ENCODE measurements around the gene NRTN. TPM values are rescaled to one million over a fixed set of nuclear protein-coding genes. Genes with fewer than 3 reads are reported as not detected.
A peak's percentile ranks its signal among the peaks of the same experiment; 100 is the strongest.

Gene NRTN
- total RNA-seq, 1 donor from 2014 or later = 2.1 TPM

GRCh38 chr19:5824751-5825150 lies 19.9 kb downstream of the NRTN start:
- H3K4me1 Mint-ChIP-seq (ENCODE audit: low read depth) = peaks cover 1% of the 10 kb centered on the region
- H3K36me3 Mint-ChIP-seq (ENCODE audit: insufficient read depth) = no peaks in the 10 kb centered on the region
- H3K27me3 Mint-ChIP-seq = peaks cover 2% of the 10 kb centered on the region
- H3K9me3 Mint-ChIP-seq (ENCODE audit: low read depth) = no peaks in the 10 kb centered on the region
- TF ChIP-seq, protein P1, sequence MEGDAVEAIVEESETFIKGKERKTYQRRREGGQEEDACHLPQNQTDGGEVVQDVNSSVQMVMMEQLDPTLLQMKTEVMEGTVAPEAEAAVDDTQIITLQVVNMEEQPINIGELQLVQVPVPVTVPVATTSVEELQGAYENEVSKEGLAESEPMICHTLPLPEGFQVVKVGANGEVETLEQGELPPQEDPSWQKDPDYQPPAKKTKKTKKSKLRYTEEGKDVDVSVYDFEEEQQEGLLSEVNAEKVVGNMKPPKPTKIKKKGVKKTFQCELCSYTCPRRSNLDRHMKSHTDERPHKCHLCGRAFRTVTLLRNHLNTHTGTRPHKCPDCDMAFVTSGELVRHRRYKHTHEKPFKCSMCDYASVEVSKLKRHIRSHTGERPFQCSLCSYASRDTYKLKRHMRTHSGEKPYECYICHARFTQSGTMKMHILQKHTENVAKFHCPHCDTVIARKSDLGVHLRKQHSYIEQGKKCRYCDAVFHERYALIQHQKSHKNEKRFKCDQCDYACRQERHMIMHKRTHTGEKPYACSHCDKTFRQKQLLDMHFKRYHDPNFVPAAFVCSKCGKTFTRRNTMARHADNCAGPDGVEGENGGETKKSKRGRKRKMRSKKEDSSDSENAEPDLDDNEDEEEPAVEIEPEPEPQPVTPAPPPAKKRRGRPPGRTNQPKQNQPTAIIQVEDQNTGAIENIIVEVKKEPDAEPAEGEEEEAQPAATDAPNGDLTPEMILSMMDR (IDR thresholded peaks at IDR 0.05; ENCODE audit: unreplicated experiment) = no peak
- no peak for DNase-seq (ENCODE audit: low spot score, unreplicated experiment)
- no peak overlapping the region for H3K4me3 Mint-ChIP-seq (ENCODE audit: low read depth)
- no peak overlapping the region for H3K27ac Mint-ChIP-seq

DNA sequence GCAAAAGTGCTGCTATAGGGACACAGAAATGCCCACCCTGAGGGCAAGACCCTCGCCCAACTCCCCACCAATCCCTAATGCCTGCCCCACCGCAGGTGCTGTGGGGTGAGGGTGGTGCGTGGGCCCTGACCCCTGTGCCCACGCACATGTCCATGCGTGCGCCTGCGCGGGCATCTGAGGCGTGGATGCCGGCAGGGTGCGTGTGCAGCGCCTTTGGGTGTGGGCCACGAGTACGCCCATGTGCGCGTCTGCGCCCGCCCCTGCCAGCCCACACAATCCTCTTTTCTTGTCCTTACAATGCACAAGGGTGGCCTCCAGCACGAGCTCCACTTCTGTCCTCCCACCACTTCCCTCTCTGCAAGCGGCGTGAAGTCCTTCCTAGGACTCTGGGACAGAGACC lies 20.3 kb downstream of the NRTN start:
- H3K36me3 Mint-ChIP-seq (ENCODE audit: insufficient read depth) = no peaks in the 10 kb centered on the region
- H3K4me1 Mint-ChIP-seq (ENCODE audit: low read depth) = peaks cover 1% of the 10 kb centered on the region
- no peaks in the 10 kb centered on the region for H3K9me3 Mint-ChIP-seq (ENCODE audit: low read depth)
- TF ChIP-seq, protein P1 (IDR thresholded peaks at IDR 0.05; ENCODE audit: unreplicated experiment) = no peak
- H3K27me3 Mint-ChIP-seq = peaks cover 2% of the 10 kb centered on the region
- H3K27ac Mint-ChIP-seq = no peak overlapping the region
- DNase-seq (ENCODE audit: low spot score, unreplicated experiment) = no peak
- H3K4me3 Mint-ChIP-seq (ENCODE audit: low read depth) = no peak overlapping the region

DNA sequence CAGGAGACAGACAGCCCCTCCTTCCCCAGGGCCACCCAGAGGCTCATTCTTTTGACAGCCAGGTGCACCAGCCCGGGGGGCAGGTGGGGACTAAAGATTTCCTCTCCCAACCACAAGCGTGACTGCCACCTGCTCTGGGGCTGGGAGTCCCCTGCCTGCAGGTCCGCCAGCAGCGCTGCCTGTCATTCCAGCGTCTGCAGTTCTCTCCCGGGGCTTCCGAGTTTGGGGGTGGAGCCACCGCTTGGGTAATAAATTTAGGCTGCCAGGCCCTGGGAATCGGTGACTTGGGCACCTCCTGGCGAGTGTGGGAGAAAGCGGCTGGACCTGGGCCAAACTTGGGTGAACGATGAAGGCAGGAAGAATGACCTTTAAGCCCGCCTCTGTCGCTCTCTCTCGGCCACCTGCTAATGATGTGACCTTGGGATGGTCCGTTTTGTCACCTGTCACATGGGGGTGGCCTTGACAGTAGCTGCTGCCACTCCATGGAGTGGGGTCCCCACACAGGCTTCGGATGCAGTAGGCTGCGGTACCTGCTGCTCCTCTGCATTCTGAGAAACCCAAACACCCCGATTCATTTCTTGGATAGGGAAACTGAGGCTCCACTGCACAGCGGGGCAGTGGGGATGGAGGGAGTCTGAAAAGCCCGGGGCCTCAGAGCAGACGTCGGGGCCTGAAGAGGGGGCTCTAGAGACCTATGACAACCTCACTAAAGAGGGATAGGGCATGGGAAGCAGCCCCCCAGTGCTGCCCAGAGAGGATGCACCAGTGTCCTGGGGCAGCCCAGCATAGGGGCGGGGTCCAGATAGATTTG lies 21.9 kb downstream of the NRTN start:
- peaks cover 1% of the 10 kb centered on the region for H3K4me1 Mint-ChIP-seq (ENCODE audit: low read depth)
- peak overlapping the region; percentile 91 for H3K27ac Mint-ChIP-seq
- no peaks in the 10 kb centered on the region for H3K9me3 Mint-ChIP-seq (ENCODE audit: low read depth)
- no peaks in the 10 kb centered on the region for H3K36me3 Mint-ChIP-seq (ENCODE audit: insufficient read depth)
- no peaks in the 10 kb centered on the region for H3K27me3 Mint-ChIP-seq
- TF ChIP-seq, protein P1 (IDR thresholded peaks at IDR 0.05; ENCODE audit: unreplicated experiment) = no peak
- peak overlapping the region; percentile 73 for H3K4me3 Mint-ChIP-seq (ENCODE audit: low read depth)
- DNase-seq (ENCODE audit: low spot score, unreplicated experiment) = no peak

- DNase-seq (ENCODE audit: low spot score, unreplicated experiment) = no peak
- Mint-ChIP-seq H3K36me3 (ENCODE audit: insufficient read depth) (no peaks in the 10 kb centered on the region), H3K4me1 (ENCODE audit: low read depth) (peaks cover 1% of the 10 kb centered on the region), H3K4me3 (ENCODE audit: low read depth) (peak overlapping the region; percentile 73), H3K27me3 (peaks cover 4% of the 10 kb centered on the region), H3K27ac (peak overlapping the region; percentile 91), H3K9me3 (ENCODE audit: low read depth) (no peaks in the 10 kb centered on the region)
- TF ChIP-seq, protein P1 (IDR thresholded peaks at IDR 0.05; ENCODE audit: unreplicated experiment) = no peak
These were observed 22.5 kb downstream of the NRTN start for GRCh38 chr19:5827342-5827890.

DNA sequence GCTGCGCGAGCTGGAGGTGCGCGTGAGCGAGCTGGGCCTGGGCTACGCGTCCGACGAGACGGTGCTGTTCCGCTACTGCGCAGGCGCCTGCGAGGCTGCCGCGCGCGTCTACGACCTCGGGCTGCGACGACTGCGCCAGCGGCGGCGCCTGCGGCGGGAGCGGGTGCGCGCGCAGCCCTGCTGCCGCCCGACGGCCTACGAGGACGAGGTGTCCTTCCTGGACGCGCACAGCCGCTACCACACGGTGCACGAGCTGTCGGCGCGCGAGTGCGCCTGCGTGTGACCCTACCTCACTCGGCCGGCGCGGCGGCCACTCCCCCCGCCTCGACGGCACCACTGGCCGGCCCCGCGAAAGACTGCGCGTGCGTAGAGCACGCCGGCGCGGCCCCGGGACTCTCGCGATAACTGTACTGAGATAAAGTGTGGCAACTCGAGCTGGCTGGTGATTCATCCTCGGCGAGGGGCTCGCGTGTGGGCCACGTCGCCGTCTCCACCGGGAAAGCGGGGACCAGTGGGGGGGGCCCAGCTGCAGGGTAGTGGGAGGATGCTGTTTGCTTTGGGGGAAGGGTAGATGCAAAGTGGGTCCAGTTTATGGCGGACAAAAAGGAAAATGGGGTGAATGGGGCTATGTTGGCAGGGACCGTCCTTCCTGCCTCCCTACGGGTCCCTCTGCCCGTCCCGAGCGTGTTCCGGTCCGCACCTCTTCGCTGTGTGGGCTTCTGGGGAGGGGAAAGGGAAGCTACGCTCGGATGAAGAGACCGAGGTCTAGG lies 23.2 kb downstream of the NRTN start:
- TF ChIP-seq, protein P1 (IDR thresholded peaks at IDR 0.05; ENCODE audit: unreplicated experiment) = no peak
- H3K36me3 Mint-ChIP-seq (ENCODE audit: insufficient read depth) = no peaks in the 10 kb centered on the region
- H3K4me1 Mint-ChIP-seq (ENCODE audit: low read depth) = peaks cover 1% of the 10 kb centered on the region
- peak; percentile 95 for DNase-seq (ENCODE audit: low spot score, unreplicated experiment)
- no peaks in the 10 kb centered on the region for H3K9me3 Mint-ChIP-seq (ENCODE audit: low read depth)
- peaks cover 4% of the 10 kb centered on the region for H3K27me3 Mint-ChIP-seq
- H3K4me3 Mint-ChIP-seq (ENCODE audit: low read depth) = peak overlapping the region; percentile 88
- peak overlapping the region; percentile 97 for H3K27ac Mint-ChIP-seq
